Measurements from ENCODE around the gene KRT23. TPM values are rescaled to one million over a fixed set of nuclear protein-coding genes. Genes with fewer than 3 reads are reported as not detected.

Gene KRT23
- total and polyA plus RNA-seq, 10 of the 15 experiments (the other 5 are each of a cell fraction or from before 2014, with no cell fraction given), result not detected

GRCh38 chr17:40984226-40984625 lies 46.8 kb upstream of the KRT23 start, which contains the start of gene KRT40 (continued):
- TF ChIP-seq E2F8 (IDR thresholded peaks at IDR 0.05; ENCODE audit: low read depth, partially characterized antibody), result no peak
- TF ChIP-seq ATF2 (IDR thresholded peaks at IDR 0.05; ENCODE audit: low read length), result no peak
- TF ChIP-seq JUNB (IDR thresholded peaks at IDR 0.05), result no peak
- TF ChIP-seq SIN3A (IDR thresholded peaks at IDR 0.05; ENCODE audit: low read depth, low read length), result no peak
- no peak for TF ChIP-seq RUNX3 (IDR thresholded peaks at IDR 0.05; ENCODE audit: low read length)

GRCh38 chr17:40981115-40981514 lies 43.7 kb upstream of the KRT23 start:
- H3K4me2 ChIP-seq (ENCODE audit: control insufficient read depth, insufficient read depth), result no peak overlapping the region
- intact Hi-C loops (cut with micrococcal nuclease; ENCODE audit: unreplicated experiment), result no loop called here
- peaks cover 0 to 5% of the 10 kb centered on the region in 2 experiments; a peak in 2 of 4 replicates for H3K27me3 ChIP-seq (replicated peaks in 1 of 2; ENCODE audit: control insufficient read depth in 2 of 2, insufficient read depth in 2 of 2, low read length in 1 of 2)
- ChIA-PET CTCF (no interaction called here), POLR2A (no interaction called here), RAD21 (ENCODE audit: unreplicated experiment) (no interaction called here), SMC1A (ENCODE audit: uncharacterized antibody, unreplicated experiment) (no interaction called here)
- no peak overlapping the region for H3K9ac ChIP-seq (ENCODE audit: control insufficient read depth, insufficient read depth, low read length)
- H3K27ac ChIP-seq (ENCODE audit: control insufficient read depth, insufficient read depth), result no peak overlapping the region
- no peak overlapping the region for H3K4me3 ChIP-seq
- no peak overlapping the region for H2AFZ ChIP-seq (ENCODE audit: control insufficient read depth, low read depth, low read length)
- no peaks in the 10 kb centered on the region for H3K9me3 ChIP-seq (replicated peaks; ENCODE audit: control insufficient read depth, insufficient read depth, low read length)
- WGBS (ENCODE audit: insufficient coverage, insufficient replicate concordance, low lambda C conversion rate, missing lambda C conversion rate), result under 1% methylated on average over 5 of the region's 5 CpGs
- H4K20me1 ChIP-seq (ENCODE audit: control insufficient read depth, insufficient read depth), result no peaks in the 10 kb centered on the region
- in situ Hi-C loops (cut with MboI), result no loop called here
- BruUV-seq (replicated peaks), result no TSS peak
- FAIRE-seq, result no peak
- no peak for ATAC-seq
- TF ChIP-seq PKNOX1 (IDR thresholded peaks at IDR 0.05), result no peak
- TF ChIP-seq MTA2 (IDR thresholded peaks at IDR 0.05; ENCODE audit: low read depth), result no peak
- no peak for TF ChIP-seq PBX3 (IDR thresholded peaks at IDR 0.05; ENCODE audit: insufficient replicate concordance, low read depth, low read length)
- TF ChIP-seq NFXL1 (IDR thresholded peaks at IDR 0.05; ENCODE audit: borderline replicate concordance), result no peak
- TF ChIP-seq NR2F1 (conservative IDR thresholded peaks at IDR 0.05), result no peak
- no peak for TF ChIP-seq JUNB (IDR thresholded peaks at IDR 0.05)
- no peak for TF ChIP-seq CHD2 (IDR thresholded peaks at IDR 0.05; ENCODE audit: borderline replicate concordance, low read depth, low read length)
- TF ChIP-seq TCF12 (IDR thresholded peaks at IDR 0.05; ENCODE audit: low read depth, low read length), result no peak
- no peak for DNase-seq (ENCODE audit: low read depth, low spot score)
- H3K79me2 ChIP-seq (ENCODE audit: control insufficient read depth, insufficient read depth, low read length), result no peaks in the 10 kb centered on the region
- no peaks in the 10 kb centered on the region for H3K36me3 ChIP-seq (ENCODE audit: control insufficient read depth in 2 of 2, insufficient read depth in 2 of 2, low read length in 1 of 2)
- no peaks in the 10 kb centered on the region for H3K4me1 ChIP-seq (ENCODE audit: control insufficient read depth, insufficient read depth, low read length)

All from GM12878 (cell line).